ENCODE data around the gene CADPS.

DNA sequence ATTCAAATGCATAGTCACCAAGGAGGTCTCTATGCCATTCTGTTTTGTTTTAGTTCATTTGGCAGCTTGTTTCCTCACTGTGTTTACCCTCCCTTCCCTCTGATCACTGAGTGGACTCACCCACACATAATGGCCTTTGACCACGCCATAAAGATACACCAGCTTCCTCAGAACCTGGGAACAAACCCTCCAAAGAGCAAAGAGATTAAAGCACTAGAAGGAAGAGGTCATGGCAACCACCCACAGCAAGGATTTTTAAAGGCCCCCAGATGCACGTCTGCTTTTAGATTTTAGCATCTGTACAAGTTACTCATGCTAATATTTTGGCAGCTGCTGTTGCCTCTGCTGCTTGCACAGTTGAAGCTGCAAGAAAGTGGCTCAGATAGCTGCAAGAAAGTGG lies 47.9 kb upstream of the CADPS start:
- no peak for TF ChIP-seq POLR2AphosphoS5 (IDR thresholded peaks at IDR 0.05; ENCODE audit: low read depth, low read length)
- no peak for TF ChIP-seq REST (IDR thresholded peaks at IDR 0.05; ENCODE audit: insufficient read depth in 1 of 2, low read depth in 2 of 2, low read length in 2 of 2)

Data from PFSK-1 (cell line).